Trophoblast cell (in vitro differentiated cells and primary cell): ENCODE results near the gene ATG10.

Source experiments
- DNase-seq, 2 donors: peaks; one replicate each; pipeline ENCODE4 v3.0.0-alpha.2; 2016
- H2AFZ ChIP-seq: 2 replicates; pipeline ENCODE4 v1.6.1; 2013; ENCODE audit warnings: low read length, moderate library complexity, mild to moderate bottlenecking; ENCODE audit not compliant: insufficient read depth, poor library complexity
- H2AK5ac ChIP-seq: 2 replicates; pipeline ENCODE4 v1.6.1; 2013; ENCODE audit warnings: mild to moderate bottlenecking, low read length
- H2BK120ac ChIP-seq: 2 replicates; pipeline ENCODE4 v1.6.1; 2013; ENCODE audit warnings: low read length, mild to moderate bottlenecking, moderate library complexity; ENCODE audit not compliant: insufficient read depth, poor library complexity
- H2BK12ac ChIP-seq: 2 replicates; pipeline ENCODE4 v1.6.1; 2013; ENCODE audit warnings: mild to moderate bottlenecking, low read length, moderate library complexity
- H2BK5ac ChIP-seq: 2 replicates; pipeline ENCODE4 v1.6.1; 2013; ENCODE audit warnings: low read length, low read depth, moderate library complexity, mild to moderate bottlenecking; ENCODE audit not compliant: poor library complexity
- H3K14ac ChIP-seq: 2 replicates; pipeline ENCODE4 v1.6.1; 2013; ENCODE audit warnings: mild to moderate bottlenecking, low read length
- H3K18ac ChIP-seq: 2 replicates; pipeline ENCODE4 v1.6.1; 2013; ENCODE audit warnings: mild to moderate bottlenecking, low read length
- H3K23ac ChIP-seq: 2 replicates; pipeline ENCODE4 v1.6.1; 2013; ENCODE audit warnings: low read length
- H3K27ac ChIP-seq: 2 replicates; pipeline ENCODE4 v1.5.1; 2013; ENCODE audit warnings: low read depth, mild to moderate bottlenecking, inconsistent platforms, low read length, moderate library complexity
- H3K27me3 ChIP-seq: 2 replicates; pipeline ENCODE4 v1.6.1; 2013; ENCODE audit warnings: inconsistent platforms, mild to moderate bottlenecking, low read length, moderate library complexity; ENCODE audit not compliant: insufficient read depth
- H3K36me3 ChIP-seq, 2 experiments: 1 replicate in 1 of 2; 2 replicates in 1 of 2; pipeline ENCODE4 v1.6.1; 2013; ENCODE audit warnings: low read length in 2 of 2, mild to moderate bottlenecking in 2 of 2, moderate library complexity in 1 of 2; ENCODE audit not compliant: insufficient read depth in 2 of 2, control insufficient read depth in 1 of 2
- H3K4ac ChIP-seq: 2 replicates; pipeline ENCODE4 v1.6.1; 2013; ENCODE audit warnings: low read depth, mild to moderate bottlenecking, low read length, moderate library complexity
- H3K4me1 ChIP-seq, 2 experiments: 1 replicate in 1 of 2; 2 replicates in 1 of 2; pipeline ENCODE4 v1.6.1; 2013; ENCODE audit warnings: low read length in 2 of 2, mild to moderate bottlenecking in 2 of 2, moderate library complexity in 1 of 2; ENCODE audit not compliant: insufficient read depth in 2 of 2, control insufficient read depth in 1 of 2
- H3K4me2 ChIP-seq: 2 replicates; pipeline ENCODE4 v1.6.1; 2013; ENCODE audit warnings: inconsistent platforms, mild to moderate bottlenecking, low read length, moderate library complexity
- H3K4me3 ChIP-seq: 2 replicates; pipeline ENCODE4 v1.5.1; 2013; ENCODE audit warnings: mild to moderate bottlenecking, low read depth, low read length, inconsistent platforms
- H3K79me1 ChIP-seq: one replicate; pipeline ENCODE4 v1.6.1; 2013; ENCODE audit warnings: low read length
- H3K79me2 ChIP-seq: 2 replicates; pipeline ENCODE4 v1.6.1; 2013; ENCODE audit warnings: low read length, mild to moderate bottlenecking; ENCODE audit not compliant: control insufficient read depth, insufficient read depth, poor library complexity
- H3K9ac ChIP-seq: 2 replicates; pipeline ENCODE4 v1.6.1; 2013; ENCODE audit warnings: mild to moderate bottlenecking, low read length
- H3K9me3 ChIP-seq: 2 replicates; pipeline ENCODE4 v1.6.1; 2013; ENCODE audit warnings: low read depth, mild to moderate bottlenecking, control low read depth, inconsistent platforms, low read length; ENCODE audit not compliant: insufficient read depth
- H4K12ac ChIP-seq: 2 replicates; pipeline ENCODE4 v1.6.1; 2013; ENCODE audit warnings: low read depth, mild to moderate bottlenecking, low read length, moderate library complexity
- H4K8ac ChIP-seq: 2 replicates; pipeline ENCODE4 v1.6.1; 2013; ENCODE audit warnings: low read depth, mild to moderate bottlenecking, low read length, moderate library complexity
- H4K91ac ChIP-seq: one replicate; pipeline ENCODE4 v1.6.1; 2013; ENCODE audit warnings: low read depth, mild to moderate bottlenecking, low read length, moderate library complexity
- WGBS: extraction: QIAGEN DNeasy Blood & Tissue Kit; methylation state at CpG from one replicate; pipeline ENCODE4 v1.1.7; 2013; ENCODE audit warnings: missing lambda C conversion rate; ENCODE audit not compliant: insufficient read length, insufficient coverage; ENCODE audit errors: extremely low coverage; 5-methylcytosine and 5-hydroxymethylcytosine counted together

Gene ATG10

DNA sequence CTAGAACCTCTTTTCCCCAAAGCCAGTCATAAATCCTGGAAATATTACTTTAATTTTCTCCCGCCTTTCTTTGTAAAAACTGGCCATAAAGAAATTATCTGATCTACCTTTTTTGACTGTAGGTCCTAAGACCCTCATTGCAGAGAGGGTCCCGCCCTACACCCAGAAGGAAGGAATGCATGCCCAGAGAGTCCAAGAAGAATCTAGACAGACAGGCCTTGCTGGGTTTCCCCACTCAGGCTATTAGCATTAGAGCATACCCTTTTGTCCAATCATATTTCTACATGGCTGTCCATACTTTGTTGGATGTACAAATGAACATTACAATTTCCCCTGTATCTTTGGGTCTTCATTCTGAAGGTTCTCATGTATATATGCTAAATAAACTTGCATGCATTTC lies 1.9 kb upstream of the ATG10 start:
- H3K18ac ChIP-seq: no peak overlapping the region
- H3K27me3 ChIP-seq: no peaks in the 10 kb centered on the region
- H3K9ac ChIP-seq: no peak overlapping the region
- peaks cover 13% of the 10 kb centered on the region for H3K79me1 ChIP-seq
- H3K9me3 ChIP-seq: no peaks in the 10 kb centered on the region
- no peak overlapping the region for H4K91ac ChIP-seq
- no peak overlapping the region for H2AFZ ChIP-seq
- H2BK5ac ChIP-seq: no peak overlapping the region
- H3K79me2 ChIP-seq: peaks cover 7% of the 10 kb centered on the region
- H3K27ac ChIP-seq: peak overlapping the region; percentile 52
- H3K4ac ChIP-seq: no peak overlapping the region
- no peak overlapping the region for H3K4me3 ChIP-seq
- H3K4me1 ChIP-seq: peaks cover 2 to 7% of the 10 kb centered on the region in 2 experiments
- no peak overlapping the region for H2AK5ac ChIP-seq
- H2BK120ac ChIP-seq: no peak overlapping the region
- no CpG with 5 or more reads among the region's 2 CpGs for WGBS
- peak overlapping the region; percentile 87 for H2BK12ac ChIP-seq
- no peak overlapping the region for H4K12ac ChIP-seq
- no peak overlapping the region for H3K23ac ChIP-seq
- peak; percentile 67 to 76 for DNase-seq
- H3K4me2 ChIP-seq: peak overlapping the region; percentile 43
- H4K8ac ChIP-seq: no peak overlapping the region
- no peak overlapping the region for H3K14ac ChIP-seq
- H3K36me3 ChIP-seq: no peaks in the 10 kb centered on the region

DNA sequence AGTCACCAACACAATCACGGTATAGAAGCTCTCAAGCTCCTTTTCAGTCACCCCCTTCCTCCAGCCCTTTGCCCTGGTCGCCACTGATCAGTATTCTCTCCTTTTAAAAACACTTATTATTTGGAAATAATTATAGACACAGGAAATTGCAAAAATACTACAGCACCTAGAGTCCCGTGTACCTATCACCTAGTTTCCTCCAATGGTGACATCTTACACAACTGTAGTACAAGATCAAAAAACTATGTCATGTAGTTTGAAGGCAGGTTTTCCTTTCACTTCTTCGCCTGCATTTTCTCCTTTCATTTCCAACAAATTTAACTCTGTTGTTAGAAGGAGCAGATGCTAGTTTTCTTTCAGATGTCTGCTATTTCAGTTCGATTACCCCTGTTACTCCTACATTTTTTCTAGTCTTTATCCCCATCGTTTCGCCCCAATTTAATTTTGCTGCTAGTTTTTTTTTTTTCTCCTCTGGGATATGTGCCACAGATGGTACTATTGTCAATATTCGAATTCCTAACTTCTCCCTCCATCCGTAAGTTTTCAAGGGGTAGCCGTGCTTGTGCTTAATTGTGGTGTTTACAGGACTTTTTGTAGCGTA lies 612 bp upstream of the ATG10 start:
- Histone ChIP-seq H3K27ac (peak overlapping the region; percentile 90), H2BK120ac (peak overlapping the region; percentile 81), H3K27me3 (no peaks in the 10 kb centered on the region), H4K12ac (peak overlapping the region; percentile 69), H3K4me1 (peaks cover 2 to 7% of the 10 kb centered on the region in 2 experiments), H2AK5ac (no peak overlapping the region), H3K4me3 (peak overlapping the region; percentile 66), H3K23ac (no peak overlapping the region), H2BK12ac (no peak overlapping the region), H3K36me3 (no peaks in the 10 kb centered on the region), H4K91ac (no peak overlapping the region), H3K79me2 (peaks cover 7% of the 10 kb centered on the region), H4K8ac (peak overlapping the region; percentile 86), H2AFZ (no peak overlapping the region), H3K14ac (peak overlapping the region; percentile 35), H3K9me3 (no peaks in the 10 kb centered on the region), H3K4me2 (peak overlapping the region; percentile 63), H3K9ac (peak overlapping the region; percentile 59), H3K79me1 (peaks cover 13% of the 10 kb centered on the region), H3K18ac (peak overlapping the region; percentile 84), H3K4ac (peak overlapping the region; percentile 12), H2BK5ac (peak overlapping the region; percentile 58)
- DNase-seq: peak in 1 of 2 donors; percentile 68
- WGBS: no CpG with 5 or more reads among the region's 11 CpGs

- Histone ChIP-seq H3K9ac (peak overlapping the region; percentile 91), H3K4me1 (peaks cover 2 to 7% of the 10 kb centered on the region in 2 experiments), H4K8ac (peak overlapping the region; percentile 98), H4K91ac (peak overlapping the region; percentile 89), H2AK5ac (no peak overlapping the region), H2BK5ac (peak overlapping the region; percentile 81), H3K27ac (peak overlapping the region; percentile 99), H4K12ac (peak overlapping the region; percentile 94), H3K27me3 (no peaks in the 10 kb centered on the region), H3K4me3 (peak overlapping the region; percentile 79), H3K9me3 (no peaks in the 10 kb centered on the region), H3K4ac (peak overlapping the region; percentile 97), H3K18ac (peak overlapping the region; percentile 98), H2BK120ac (peak overlapping the region; percentile 93), H3K23ac (no peak overlapping the region), H3K79me2 (peaks cover 7% of the 10 kb centered on the region), H2BK12ac (no peak overlapping the region), H3K79me1 (peaks cover 13% of the 10 kb centered on the region), H2AFZ (peak overlapping the region; percentile 89), H3K36me3 (no peaks in the 10 kb centered on the region), H3K14ac (peak overlapping the region; percentile 99), H3K4me2 (peak overlapping the region; percentile 96)
- WGBS: no CpG with 5 or more reads among the region's 9 CpGs
- no peak for DNase-seq
These were observed 615 bp downstream of the ATG10 start for GRCh38 chr5:81972492-81972783.

DNA sequence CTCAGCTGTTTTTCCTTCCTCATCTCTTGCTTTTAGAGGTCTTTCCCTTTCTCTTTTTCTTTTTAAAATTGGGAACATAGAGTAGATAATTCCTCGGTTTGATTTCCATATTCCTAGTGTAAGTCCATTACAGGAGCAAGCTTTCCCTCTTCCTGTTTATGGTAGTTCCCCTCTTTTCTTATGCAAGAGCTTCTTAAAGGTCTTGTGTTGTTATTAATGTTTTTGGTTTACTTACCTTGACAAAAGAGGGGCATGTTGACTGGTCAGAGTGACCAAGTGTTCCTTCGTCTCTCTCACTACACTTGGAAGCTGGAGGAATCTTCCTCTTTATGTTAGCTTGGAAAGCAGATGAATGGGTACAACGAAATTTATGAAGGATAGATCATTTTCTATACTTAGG lies 8.3 kb downstream of the ATG10 start:
- WGBS: no CpG with 5 or more reads among the region's 3 CpGs
- no peak overlapping the region for H4K91ac ChIP-seq
- no peak overlapping the region for H2BK120ac ChIP-seq
- H3K79me1 ChIP-seq: no peaks in the 10 kb centered on the region
- no peak overlapping the region for H3K27ac ChIP-seq
- H3K4me3 ChIP-seq: no peak overlapping the region
- H3K9ac ChIP-seq: no peak overlapping the region
- H2BK5ac ChIP-seq: no peak overlapping the region
- H4K12ac ChIP-seq: no peak overlapping the region
- no peak overlapping the region for H3K18ac ChIP-seq
- H3K14ac ChIP-seq: no peak overlapping the region
- no peak overlapping the region for H2AK5ac ChIP-seq
- no peak for DNase-seq
- H3K4me2 ChIP-seq: no peak overlapping the region
- no peak overlapping the region for H3K4ac ChIP-seq
- no peak overlapping the region for H2BK12ac ChIP-seq
- no peak overlapping the region for H3K23ac ChIP-seq
- no peaks in the 10 kb centered on the region for H3K79me2 ChIP-seq
- no peaks in the 10 kb centered on the region for H3K27me3 ChIP-seq
- no peak overlapping the region for H2AFZ ChIP-seq
- H3K4me1 ChIP-seq: peaks cover 0 to 3% of the 10 kb centered on the region in 2 experiments
- H4K8ac ChIP-seq: no peak overlapping the region
- H3K9me3 ChIP-seq: no peaks in the 10 kb centered on the region
- H3K36me3 ChIP-seq: peaks cover 0 to 5% of the 10 kb centered on the region in 2 experiments
